Measurements from ENCODE around the gene ZNF526. TPM values are rescaled to one million over a fixed set of nuclear protein-coding genes. Genes with fewer than 3 reads are reported as not detected.

ZNF526 gene
- total and polyA plus RNA-seq, 9 of the 15 experiments (the other 6 are each of a cell fraction or from before 2014, with no cell fraction given) = 1.3 to 17.9 (median 6.2) TPM

GRCh38 chr19:42268142-42268703 is 48.1 kb downstream of the ZNF526 start (continued):
- TF ChIP-seq MYBL2 (IDR thresholded peaks at IDR 0.05; ENCODE audit: low read depth) (no peak), MYBL2 (CRISPR knock-in tag; IDR thresholded peaks at IDR 0.05; ENCODE audit: borderline replicate concordance) (no peak), U2AF1 (optimal IDR thresholded peaks at IDR 0.05; ENCODE audit: low read depth, low read length) (no peak), MAFF (IDR thresholded peaks at IDR 0.05; ENCODE audit: low read length) (no peak), SRSF3 (IDR thresholded peaks at IDR 0.05; ENCODE audit: insufficient read depth, low read length) (no peak), SRSF9 (IDR thresholded peaks at IDR 0.05; ENCODE audit: borderline replicate concordance, low read depth, low read length) (no peak), NFYB (IDR thresholded peaks at IDR 0.05; ENCODE audit: extremely low read depth, insufficient read length) (peak; percentile 71), ZNF217 (CRISPR knock-in tag; IDR thresholded peaks at IDR 0.05) (no peak), FOS (IDR thresholded peaks at IDR 0.05; ENCODE audit: extremely low read depth, insufficient read length) (no peak), SIN3A (IDR thresholded peaks at IDR 0.05; ENCODE audit: borderline replicate concordance in 2 of 2, control insufficient read depth in 1 of 2, low read depth in 2 of 2, low read length in 2 of 2) (0 out of 4 replicates have a peak, but pooled peaks of 1 of the 2 experiments have one; percentile 19), ZNF347 (CRISPR knock-in tag; IDR thresholded peaks at IDR 0.05; ENCODE audit: low read depth) (no peak), IFI16 (CRISPR knock-in tag; IDR thresholded peaks at IDR 0.05) (no peak), FOXO4 (CRISPR knock-in tag; IDR thresholded peaks at IDR 0.05) (no peak; the same call in 1 of the 2 replicates), U2AF2 (optimal IDR thresholded peaks at IDR 0.05; ENCODE audit: low read depth, low read length) (no peak), TEAD1 (CRISPR knock-in tag; IDR thresholded peaks at IDR 0.05) (0 out of 4 replicates have a peak, but pooled peaks of 1 of the 2 experiments have one; percentile 46), ZNF24 (IDR thresholded peaks at IDR 0.05) (no peak), TOE1 (IDR thresholded peaks at IDR 0.05; ENCODE audit: borderline replicate concordance) (peak; percentile 70; the same call in 1 of the 2 replicates), TOE1 (CRISPR knock-in tag; IDR thresholded peaks at IDR 0.05; ENCODE audit: borderline replicate concordance, low read depth) (no peak), BRD4 (IDR thresholded peaks at IDR 0.05) (no peak), NR4A1 (CRISPR knock-in tag; IDR thresholded peaks at IDR 0.05) (no peak), NR4A1 (tag; IDR thresholded peaks at IDR 0.05) (0 out of 2 replicates have a peak, but pooled peaks have one; percentile 47), ZC3H11A (IDR thresholded peaks at IDR 0.05; ENCODE audit: low read depth, low read length) (no peak), ZNF57 (CRISPR knock-in tag; IDR thresholded peaks at IDR 0.05) (no peak), RAD21 (CRISPR knock-in tag; conservative IDR thresholded peaks at IDR 0.05 in 1 of 2, IDR thresholded peaks at IDR 0.05 in 1 of 2) (no peak), TEAD4 (IDR thresholded peaks at IDR 0.05; ENCODE audit: low read length) (no peak), TEAD4 (CRISPR knock-in tag; IDR thresholded peaks at IDR 0.05; ENCODE audit: borderline replicate concordance) (no peak), NR1H2 (CRISPR knock-in tag; IDR thresholded peaks at IDR 0.05) (no peak), RFX7 (CRISPR knock-in tag; IDR thresholded peaks at IDR 0.05) (no peak)
- TF ChIP-seq, protein P1, sequence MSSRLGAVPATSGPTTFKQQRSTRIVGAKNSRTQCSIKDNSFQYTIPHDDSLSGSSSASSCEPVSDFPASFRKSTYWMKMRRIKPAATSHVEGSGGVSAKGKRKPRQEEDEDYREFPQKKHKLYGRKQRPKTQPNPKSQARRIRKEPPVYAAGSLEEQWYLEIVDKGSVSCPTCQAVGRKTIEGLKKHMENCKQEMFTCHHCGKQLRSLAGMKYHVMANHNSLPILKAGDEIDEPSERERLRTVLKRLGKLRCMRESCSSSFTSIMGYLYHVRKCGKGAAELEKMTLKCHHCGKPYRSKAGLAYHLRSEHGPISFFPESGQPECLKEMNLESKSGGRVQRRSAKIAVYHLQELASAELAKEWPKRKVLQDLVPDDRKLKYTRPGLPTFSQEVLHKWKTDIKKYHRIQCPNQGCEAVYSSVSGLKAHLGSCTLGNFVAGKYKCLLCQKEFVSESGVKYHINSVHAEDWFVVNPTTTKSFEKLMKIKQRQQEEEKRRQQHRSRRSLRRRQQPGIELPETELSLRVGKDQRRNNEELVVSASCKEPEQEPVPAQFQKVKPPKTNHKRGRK (tag; IDR thresholded peaks at IDR 0.05) = no peak

Data from K562 (cell line).